CD4-positive, alpha-beta T cell treated with Interleukin-21 for 1 hour (primary cell): ENCODE data around the gene GSTT4.
"Not testable (repeated sequence)": the region's sequence is repeated elsewhere in the genome, so short reads cannot be mapped to it uniquely, and the experiment has no call there.

Experiments used
- DNase-seq: peaks from one replicate; pipeline ENCODE4 v3.0.0-alpha.2; 2020

The GSTT4 gene

GRCh38 chr22:24023204-24023789 lies 18.0 kb upstream of the GSTT4 start:
- no peak for DNase-seq

- DNase-seq: no peak
Measured at GRCh38 chr22:24021304-24021703, 16.1 kb upstream of the GSTT4 start.

- no peak for DNase-seq
Measured at GRCh38 chr22:24016156-24016555, 10.9 kb upstream of the GSTT4 start.

- DNase-seq: no peak
Measured at GRCh38 chr22:24011735-24012068, 6.4 kb upstream of the GSTT4 start.

GRCh38 chr22:24010018-24010391 lies 4.8 kb upstream of the GSTT4 start:
- no peak for DNase-seq

GRCh38 chr22:24009227-24010017 lies 4.2 kb upstream of the GSTT4 start:
- no peak for DNase-seq

GRCh38 chr22:24008381-24009226 lies 3.4 kb upstream of the GSTT4 start:
- no peak for DNase-seq

GRCh38 chr22:24008022-24008283 lies 2.7 kb upstream of the GSTT4 start:
- no peak for DNase-seq

- no peak for DNase-seq
Measured at GRCh38 chr22:24007253-24008021, 2.2 kb upstream of the GSTT4 start.

GRCh38 chr22:24006914-24007214 lies 1.6 kb upstream of the GSTT4 start:
- DNase-seq: no peak

- DNase-seq: no peak
Measured at GRCh38 chr22:24006207-24006913, 1.1 kb upstream of the GSTT4 start.

- no peak for DNase-seq
Measured at GRCh38 chr22:24003887-24004286, 1.4 kb downstream of the GSTT4 start.

GRCh38 chr22:24002851-24003250 lies 2.4 kb downstream of the GSTT4 start:
- DNase-seq: no peak

- DNase-seq: no peak
Measured at GRCh38 chr22:24002272-24002671, 3.0 kb downstream of the GSTT4 start.

- no peak for DNase-seq
Measured at GRCh38 chr22:24001314-24001713, 3.9 kb downstream of the GSTT4 start.

GRCh38 chr22:23999779-24000178 lies 5.5 kb downstream of the GSTT4 start:
- not testable (repeated sequence) for DNase-seq

- DNase-seq: no peak
Measured at GRCh38 chr22:23997092-23997491, 8.2 kb downstream of the GSTT4 start.

GRCh38 chr22:23993581-23994177 lies 11.6 kb downstream of the GSTT4 start:
- DNase-seq: not testable (repeated sequence)

GRCh38 chr22:23993080-23993479 lies 12.2 kb downstream of the GSTT4 start:
- not testable (repeated sequence) for DNase-seq

- DNase-seq: not testable (repeated sequence)
Measured at GRCh38 chr22:23989583-23990244, 15.5 kb downstream of the GSTT4 start.

GRCh38 chr22:23986538-23987178 lies 18.6 kb downstream of the GSTT4 start:
- not testable (repeated sequence) for DNase-seq
